Measurements from ENCODE around the gene SNX8. TPM values are rescaled to one million over a fixed set of nuclear protein-coding genes. Genes with fewer than 3 reads are reported as not detected.

The SNX8 gene
- total and polyA plus RNA-seq, 2 of the 8 experiments (the other 6 are each of a cell fraction or from before 2014, with no cell fraction given): 46.2 to 70.8 TPM

- no peak for TF ChIP-seq RXRA (IDR thresholded peaks at IDR 0.05; ENCODE audit: insufficient read depth, low read depth, low read length)
- no peak for TF ChIP-seq CBX5 (IDR thresholded peaks at IDR 0.05; ENCODE audit: low read depth, low read length)
- no peak for TF ChIP-seq HDAC2 (IDR thresholded peaks at IDR 0.05; ENCODE audit: borderline replicate concordance in 1 of 2, low read depth in 2 of 2, low read length in 2 of 2)
- TF ChIP-seq SIX5 (IDR thresholded peaks at IDR 0.05; ENCODE audit: low read depth, low read length): no peak
- no peak for TF ChIP-seq CHD2 (IDR thresholded peaks at IDR 0.05; ENCODE audit: low read length)
Measured at GRCh38 chr7:2202361-2202761, 111.9 kb downstream of the SNX8 start (continued).

Small RNA genes lying within 50 kb of the gene (microRNA-seq; reads per million reads assigned to microRNA genes)
- gene MIR6836 (ENCODE audit: borderline microRNAs expressed in 2 of 2, borderline number of aligned reads in 2 of 2, borderline replicate concordance in 1 of 2): 0 to 0.41 reads per million in 2 experiments

Other genes with a start within 250 kb of the SNX8 start
- 38.8 and 40.4 TPM in 2 replicates for gene MAD1L1, start 81.5 kb downstream of the SNX8 start, total RNA-seq (2021; fragmentation: NEBNext Ultra II Directional; extraction: Animal tissue kit (Norgen Biotek cat#: 25700))
- gene MAD1L1, start 81.5 kb downstream of the SNX8 start, polyA plus RNA-seq (2011; rRNA removed): 44.6 and 61.5 TPM in 2 replicates
- 38.6 and 38.7 TPM in 2 replicates for gene MRM2, start 72.2 kb downstream of the SNX8 start, total RNA-seq (2021; fragmentation: NEBNext Ultra II Directional; extraction: Animal tissue kit (Norgen Biotek cat#: 25700))
- 17.2 and 19.0 TPM in 2 replicates for gene MRM2, start 72.2 kb downstream of the SNX8 start, polyA plus RNA-seq (2011; rRNA removed)
- 76.1 and 85.2 TPM in 2 replicates for gene NUDT1, start 72.2 kb downstream of the SNX8 start, total RNA-seq (2021; fragmentation: NEBNext Ultra II Directional; extraction: Animal tissue kit (Norgen Biotek cat#: 25700))
- 89.5 and 101 TPM in 2 replicates for gene NUDT1, start 72.2 kb downstream of the SNX8 start, polyA plus RNA-seq (2011; rRNA removed)
- 306 and 316 TPM in 2 replicates for gene EIF3B, start 40.4 kb upstream of the SNX8 start, total RNA-seq (2021; fragmentation: NEBNext Ultra II Directional; extraction: Animal tissue kit (Norgen Biotek cat#: 25700))
- gene EIF3B, start 40.4 kb upstream of the SNX8 start, polyA plus RNA-seq (2011; rRNA removed): 167 and 211 TPM in 2 replicates
- 13.4 and 18.2 TPM in 2 replicates for gene CHST12, start 89.2 kb upstream of the SNX8 start, total RNA-seq (2021; fragmentation: NEBNext Ultra II Directional; extraction: Animal tissue kit (Norgen Biotek cat#: 25700))
- gene CHST12, start 89.2 kb upstream of the SNX8 start, polyA plus RNA-seq (2011; rRNA removed): 24.1 and 28.0 TPM in 2 replicates
- gene GRIFIN, start 162.0 kb upstream of the SNX8 start, total RNA-seq (2021; fragmentation: NEBNext Ultra II Directional; extraction: Animal tissue kit (Norgen Biotek cat#: 25700)): not detected in 2 replicates
- gene GRIFIN, start 162.0 kb upstream of the SNX8 start, polyA plus RNA-seq (2011; rRNA removed): not detected in 2 replicates
- gene LFNG, start 205.3 kb upstream of the SNX8 start, total RNA-seq (2021; fragmentation: NEBNext Ultra II Directional; extraction: Animal tissue kit (Norgen Biotek cat#: 25700)): 28.9 and 31.6 TPM in 2 replicates
- gene LFNG, start 205.3 kb upstream of the SNX8 start, polyA plus RNA-seq (2011; rRNA removed): 35.6 and 53.0 TPM in 2 replicates
- 42.3 and 45.2 TPM in 2 replicates for gene BRAT1, start 241.1 kb upstream of the SNX8 start, total RNA-seq (2021; fragmentation: NEBNext Ultra II Directional; extraction: Animal tissue kit (Norgen Biotek cat#: 25700))
- gene BRAT1, start 241.1 kb upstream of the SNX8 start, polyA plus RNA-seq (2011; rRNA removed): 36.8 and 60.5 TPM in 2 replicates
- gene IQCE, start 244.5 kb upstream of the SNX8 start, total RNA-seq (2021; fragmentation: NEBNext Ultra II Directional; extraction: Animal tissue kit (Norgen Biotek cat#: 25700)): 4.9 and 5.7 TPM in 2 replicates
- 2.2 and 3.1 TPM in 2 replicates for gene IQCE, start 244.5 kb upstream of the SNX8 start, polyA plus RNA-seq (2011; rRNA removed)